Endothelial cell of umbilical vein (primary cell): Measurements from ENCODE around the gene ATP8A1. TPM values are rescaled to one million over a fixed set of nuclear protein-coding genes. Genes with fewer than 3 reads are reported as not detected.

ENCODE experiments used
- BruUV-seq: library from RNA; stranded (reverse); fragments of 400-500 nt; replicated peaks from 2 replicates; lab custom pipeline; 2021; lab: Mats Ljungman, UMichigan
- CTCF ChIA-PET: fragments of 300-600, 350-600 bp; sonication (Branson Sonifier 250); formaldehyde crosslinking; loops from one replicate; lab custom pipeline; 2021; ENCODE audit warnings: antibody characterized with exemption, inconsistent platforms; lab: Charles Lee
- POLR2A ChIA-PET: fragments of 300-600, 350-600 bp; sonication (Branson Sonifier 250); formaldehyde crosslinking; loops from one replicate; lab custom pipeline; 2021; ENCODE audit warnings: antibody characterized with exemption, inconsistent platforms; lab: Charles Lee
- DNase-seq: peaks from one replicate; pipeline ENCODE4 v3.0.0-alpha.2; 2011; ENCODE audit warnings: low read depth, low spot score
- FAIRE-seq: peaks from 2 replicates; lab custom pipeline; 2011; peaks lifted over from hg19 to GRCh38; lab: Jason Lieb, UNC
- H2AFZ ChIP-seq: 2 replicates; pipeline ENCODE4 v1.6.0; 2012; ENCODE audit warnings: low read depth, low read length, control low read depth, inconsistent platforms
- H3K27ac ChIP-seq: 2 replicates; pipeline ENCODE4 v1.5.1; 2011; ENCODE audit warnings: low read depth, mild to moderate bottlenecking, control low read depth, low read length, moderate library complexity; ENCODE audit not compliant: insufficient read depth
- H3K27me3 ChIP-seq, 2 experiments: 2 replicates each; pipeline versions ENCODE4 v1.6.0 to v1.6.1; 2011; ENCODE audit warnings: low read length in 2 of 2, mixed read lengths in 1 of 2; ENCODE audit not compliant: control insufficient read depth in 2 of 2, insufficient read depth in 2 of 2
- H3K36me3 ChIP-seq, 2 experiments: 2 replicates in 1 of 2; 3 replicates in 1 of 2; pipeline ENCODE4 v1.5.1; 2011; ENCODE audit warnings: low read length in 2 of 2, mild to moderate bottlenecking in 1 of 2, moderate library complexity in 1 of 2; ENCODE audit not compliant: control insufficient read depth in 2 of 2, insufficient read depth in 2 of 2; ENCODE audit errors: extremely low read depth in 1 of 2
- H3K4me1 ChIP-seq: 3 replicates; pipeline ENCODE4 v1.5.1; 2011; ENCODE audit warnings: mild to moderate bottlenecking, low read length; ENCODE audit not compliant: control insufficient read depth, insufficient read depth; ENCODE audit errors: extremely low read depth
- H3K4me2 ChIP-seq: 2 replicates; pipeline ENCODE4 v1.6.1; 2011; ENCODE audit warnings: low read length, control low read depth, mixed read lengths; ENCODE audit not compliant: insufficient read depth
- H3K4me3 ChIP-seq, 3 experiments: fragments of 200-600 bp in 1 of 3; sonication (generic), shearing (Covaris generic) in 1 of 3; replicated peaks in 1 of 3; 2 replicates each; pipeline ENCODE4 v1.5.1; 2011 to 2016; ENCODE audit warnings: control low read depth in 3 of 3, low read length in 3 of 3, mild to moderate bottlenecking in 2 of 3, inconsistent platforms in 1 of 3, low read depth in 1 of 3, moderate library complexity in 1 of 3; ENCODE audit not compliant: insufficient read depth in 1 of 3
- H3K79me2 ChIP-seq: 2 replicates; pipeline ENCODE4 v1.6.0; 2012; ENCODE audit warnings: low read length, inconsistent platforms; ENCODE audit not compliant: control insufficient read depth, insufficient read depth
- H3K9ac ChIP-seq: replicated peaks from 2 replicates; pipeline ENCODE3; 2011; ENCODE audit warnings: low read length, control low read depth; ENCODE audit not compliant: insufficient read depth; ENCODE audit errors: extremely low read depth
- H3K9me1 ChIP-seq: replicated peaks from 3 replicates; pipeline ENCODE4 v1.6.0; 2011; ENCODE audit warnings: mild to moderate bottlenecking, low read length; ENCODE audit not compliant: control insufficient read depth, insufficient read depth; ENCODE audit errors: extremely low read depth
- H3K9me3 ChIP-seq: replicated peaks from 2 replicates; pipeline ENCODE4 v1.5.1; 2012; ENCODE audit warnings: low read length, inconsistent platforms; ENCODE audit not compliant: control insufficient read depth, insufficient read depth
- H4K20me1 ChIP-seq: replicated peaks from 2 replicates; pipeline ENCODE3; 2011; ENCODE audit warnings: mild to moderate bottlenecking, low read length; ENCODE audit not compliant: control insufficient read depth, insufficient read depth; ENCODE audit errors: extremely low read depth
- CTCF ChIP-seq, 2 donors: IDR thresholded peaks; 1 replicate in 1 of 2; 2 replicates in 1 of 2; pipeline ENCODE4 v1.5.1; 2011; ENCODE audit warnings: low read length in 2 of 2, mild to moderate bottlenecking in 2 of 2, moderate library complexity in 2 of 2, control low read depth in 1 of 2, inconsistent platforms in 1 of 2, low read depth in 1 of 2; ENCODE audit not compliant: insufficient read depth in 1 of 2; ENCODE audit errors: extremely low read depth in 1 of 2
- EZH2 ChIP-seq: IDR thresholded peaks from 2 replicates; pipeline ENCODE4 v1.6.1; 2012; ENCODE audit warnings: borderline replicate concordance, low read depth, mild to moderate bottlenecking, moderate library complexity, low read length, inconsistent platforms; ENCODE audit not compliant: severe bottlenecking
- FOS ChIP-seq: IDR thresholded peaks from 2 replicates; pipeline ENCODE4 v1.6.1; 2011; ENCODE audit warnings: mild to moderate bottlenecking, low read length, moderate library complexity, borderline replicate concordance; ENCODE audit not compliant: insufficient read depth
- GATA2 ChIP-seq: IDR thresholded peaks from 2 replicates; pipeline ENCODE4 v1.7.0; 2011; ENCODE audit warnings: low read depth, mild to moderate bottlenecking, moderate library complexity, mixed read lengths, low read length; ENCODE audit not compliant: insufficient read length, insufficient read depth
- JUN ChIP-seq: IDR thresholded peaks from 2 replicates; pipeline ENCODE4 v1.6.1; 2011; ENCODE audit warnings: borderline replicate concordance, low read depth; ENCODE audit not compliant: insufficient read length, insufficient read depth
- MAX ChIP-seq: IDR thresholded peaks from 2 replicates; pipeline ENCODE4 v1.6.1; 2011; ENCODE audit not compliant: insufficient read depth, insufficient read length
- MYC ChIP-seq: IDR thresholded peaks from one replicate; pipeline ENCODE4 v1.6.1; 2011; ENCODE audit warnings: mild to moderate bottlenecking, low read depth, low read length
- POLR2A ChIP-seq: IDR thresholded peaks from 2 replicates; pipeline ENCODE4 v1.6.1; 2012; ENCODE audit warnings: low read depth, mild to moderate bottlenecking, control low read depth, low read length
- POLR2AphosphoS5 ChIP-seq: IDR thresholded peaks from 2 replicates; pipeline ENCODE4 v1.6.1; 2012; ENCODE audit warnings: low read depth, mild to moderate bottlenecking, control low read depth, low read length, moderate library complexity; ENCODE audit not compliant: insufficient read depth
- dilution Hi-C: fragments of 300-500 bp; cut with MboI; formaldehyde crosslinking; loops from one replicate; pipeline ENCODE4 v1.15.0; 2019; ENCODE audit warnings: low sequenced_read_pairs; ENCODE audit not compliant: extremely low pct_ligation_motif_present
- intact Hi-C: fragments of 100-400 bp; cut with micrococcal nuclease; formaldehyde crosslinking; loops from one replicate; pipeline ENCODE4 v1.10.0; 2022
- polyA plus RNA-seq, 4 experiments: library from polyadenylated mRNA; depleted of rRNA in 3 of 4; stranded (reverse) in 3 of 4; unstranded in 1 of 4; fragments of >200 nt; gene quantifications; 2 replicates each; pipeline versions ENCODE4 v1.2.1 to v1.2.3, GENCODE V29; 2011 to 2012; ENCODE audit warnings: missing spikeins in 1 of 4
- total RNA-seq: library from RNA; stranded (reverse); gene quantifications from 2 replicates; pipeline ENCODE4 v1.2.3, GENCODE V29; 2021

Gene ATP8A1
- total and polyA plus RNA-seq, 2 donors (not counting 3 experiments of a cell fraction or from before 2014, with no cell fraction given): 0.97 to 11.5 TPM

GRCh38 chr4:42480717-42481116, 176.2 kb downstream of the ATP8A1 start:
- Histone ChIP-seq H3K9me3 (no peaks in the 10 kb centered on the region), H3K9ac (no peak overlapping the region), H3K4me1 (no peaks in the 10 kb centered on the region), H2AFZ (no peak overlapping the region), H4K20me1 (no peaks in the 10 kb centered on the region), H3K4me3 (no peak overlapping the region), H3K9me1 (no peaks in the 10 kb centered on the region), H3K27me3 (no peaks in the 10 kb centered on the region), H3K27ac (no peak overlapping the region), H3K36me3 (no peaks in the 10 kb centered on the region), H3K4me2 (no peak overlapping the region), H3K79me2 (no peaks in the 10 kb centered on the region)
- intact Hi-C loops (loop anchor here (1.0 kb wide), 1 partner anchor 20 kb away; no protein-coding TSS in a partner anchor), dilution Hi-C loops (no loop called here)
- ChIA-PET CTCF (no interaction called here), POLR2A (no interaction called here)
- no peak for FAIRE-seq
- no peak for TF ChIP-seq EZH2
- no peak for TF ChIP-seq POLR2A
- TF ChIP-seq MAX: no peak
- no peak for TF ChIP-seq GATA2
- TF ChIP-seq JUN: no peak
- no peak for TF ChIP-seq FOS
- TF ChIP-seq CTCF (IDR thresholded peaks at IDR 0.05; ENCODE audit: extremely low read depth in 1 of 2, insufficient read depth in 1 of 2, low read depth in 1 of 2, low read length in 2 of 2): no peak
- no peak for TF ChIP-seq POLR2AphosphoS5
- TF ChIP-seq MYC: no peak
- no peak for DNase-seq
- no TSS peak for BruUV-seq
